OCI-LY7 (cell line): ENCODE results near the gene TRIM69. TPM values are rescaled to one million over a fixed set of nuclear protein-coding genes. Genes with fewer than 3 reads are reported as not detected.

Source experiments
- BruUV-seq: library from RNA; stranded (reverse); fragments of 400-500 nt; replicated peaks from 2 replicates; lab custom pipeline; 2021; lab: Mats Ljungman, UMichigan
- CTCF ChIA-PET: fragments of 300-600 bp; sonication (Branson Sonifier 250); formaldehyde crosslinking; loops from one replicate; lab custom pipeline; 2022; ENCODE audit warnings: antibody characterized with exemption; ENCODE audit not compliant: unreplicated experiment; lab: Charles Lee
- POLR2A ChIA-PET: fragments of 300-600 bp; sonication (Branson Sonifier 250); formaldehyde crosslinking; loops from one replicate; lab custom pipeline; 2022; ENCODE audit warnings: antibody characterized with exemption; lab: Charles Lee
- DNase-seq: peaks from one replicate; pipeline ENCODE4 v3.0.0-alpha.2; 2015; ENCODE audit warnings: low spot score
- H2AFZ ChIP-seq: fragments of 200-600 bp; sonication (generic), shearing (Covaris generic); 2 replicates; pipeline ENCODE4 v1.6.1; 2014; ENCODE audit warnings: mild to moderate bottlenecking, antibody characterized with exemption, low read length, moderate library complexity
- H3K27ac ChIP-seq: fragments of 200-600 bp; sonication (generic); 2 replicates; pipeline ENCODE4 v1.5.1; 2014; ENCODE audit warnings: mixed run types, low read depth, mild to moderate bottlenecking, moderate library complexity, low read length, inconsistent platforms; ENCODE audit not compliant: poor library complexity, severe bottlenecking
- H3K36me3 ChIP-seq: fragments of 200-600 bp; sonication (generic); 2 replicates; pipeline ENCODE4 v1.6.1; 2014; ENCODE audit warnings: mild to moderate bottlenecking, antibody characterized with exemption, low read length, moderate library complexity, mixed read lengths; ENCODE audit not compliant: insufficient read depth
- H3K4me1 ChIP-seq: fragments of 200-600 bp; sonication (generic); 2 replicates; pipeline ENCODE4 v1.5.1; 2014; ENCODE audit warnings: mild to moderate bottlenecking, low read length; ENCODE audit not compliant: insufficient read depth, poor library complexity, severe bottlenecking
- H3K4me2 ChIP-seq: fragments of 200-600 bp; sonication (generic); 2 replicates; pipeline ENCODE4 v1.6.1; 2014; ENCODE audit warnings: mild to moderate bottlenecking, low read length
- H3K4me3 ChIP-seq: fragments of 200-600 bp; sonication (generic); 2 replicates; pipeline ENCODE4 v1.5.1; 2014; ENCODE audit warnings: mild to moderate bottlenecking, low read depth, low read length; ENCODE audit not compliant: poor library complexity, severe bottlenecking
- H3K79me2 ChIP-seq: fragments of 200-600 bp; sonication (generic); 2 replicates; pipeline ENCODE4 v1.6.1; 2016; ENCODE audit warnings: low read depth, mild to moderate bottlenecking, low read length, moderate library complexity, mixed read lengths; ENCODE audit not compliant: insufficient read depth
- H3K9me2 ChIP-seq: fragments of 200-600 bp; sonication (generic); 2 replicates; pipeline ENCODE4 v1.6.1; 2016; ENCODE audit warnings: mild to moderate bottlenecking, low read length, mixed read lengths; ENCODE audit not compliant: insufficient read depth
- H3K9me3 ChIP-seq: fragments of 200-600 bp; sonication (generic); 2 replicates; pipeline ENCODE4 v1.6.1; 2014; ENCODE audit warnings: mild to moderate bottlenecking, mixed run types, low read length, mixed read lengths
- H4K20me1 ChIP-seq: fragments of 200-600 bp; sonication (generic); 2 replicates; pipeline ENCODE4 v1.6.1; 2014; ENCODE audit warnings: mild to moderate bottlenecking, antibody characterized with exemption, low read length, moderate library complexity, mixed read lengths; ENCODE audit not compliant: insufficient read depth
- CTCF ChIP-seq: fragments of 200-600 bp; sonication (generic); conservative IDR thresholded peaks from 2 replicates; pipeline ENCODE4 v1.5.1; 2014; ENCODE audit warnings: mild to moderate bottlenecking, antibody characterized with exemption, low read length, moderate library complexity, mixed read lengths
- EZH2phosphoT487 ChIP-seq: fragments of 200-600 bp; sonication (generic); IDR thresholded peaks from 2 replicates; pipeline ENCODE4 v1.6.1; 2018; ENCODE audit warnings: low read depth, borderline replicate concordance, mild to moderate bottlenecking, mixed run types, antibody characterized with exemption, low read length, moderate library complexity, mixed read lengths
- intact Hi-C: fragments of 100-400 bp; cut with micrococcal nuclease; formaldehyde crosslinking; loops from one replicate; pipeline ENCODE4 v1.10.0; 2022; ENCODE audit not compliant: unreplicated experiment
- total RNA-seq, 2 experiments: library from RNA; depleted of rRNA in 1 of 2; stranded (reverse); fragments of >200 nt in 1 of 2; shearing (Covaris generic) in 1 of 2; gene quantifications; 2 replicates each; pipeline ENCODE4 v1.2.3, GENCODE V29; 2014 to 2022

The TRIM69 gene
- total RNA-seq, 2 experiments from 2014 or later = 16.3 to 33.7 TPM

GRCh38 chr15:44692659-44693058, 43.7 kb upstream of the TRIM69 start:
- no peaks in the 10 kb centered on the region for H3K79me2 ChIP-seq
- H4K20me1 ChIP-seq = no peaks in the 10 kb centered on the region
- H2AFZ ChIP-seq = no peak overlapping the region
- H3K9me3 ChIP-seq = no peaks in the 10 kb centered on the region
- DNase-seq = no peak
- TF ChIP-seq EZH2phosphoT487 (no peak), CTCF (no peak)
- intact Hi-C loops = no loop called here
- ChIA-PET CTCF (no interaction called here), POLR2A (no interaction called here)
- no peaks in the 10 kb centered on the region for H3K36me3 ChIP-seq
- no peaks in the 10 kb centered on the region for H3K4me1 ChIP-seq
- H3K9me2 ChIP-seq = no peaks in the 10 kb centered on the region
- no peak overlapping the region for H3K4me2 ChIP-seq
- H3K27ac ChIP-seq = no peak overlapping the region
- BruUV-seq = no TSS peak
- no peak overlapping the region for H3K4me3 ChIP-seq

DNA sequence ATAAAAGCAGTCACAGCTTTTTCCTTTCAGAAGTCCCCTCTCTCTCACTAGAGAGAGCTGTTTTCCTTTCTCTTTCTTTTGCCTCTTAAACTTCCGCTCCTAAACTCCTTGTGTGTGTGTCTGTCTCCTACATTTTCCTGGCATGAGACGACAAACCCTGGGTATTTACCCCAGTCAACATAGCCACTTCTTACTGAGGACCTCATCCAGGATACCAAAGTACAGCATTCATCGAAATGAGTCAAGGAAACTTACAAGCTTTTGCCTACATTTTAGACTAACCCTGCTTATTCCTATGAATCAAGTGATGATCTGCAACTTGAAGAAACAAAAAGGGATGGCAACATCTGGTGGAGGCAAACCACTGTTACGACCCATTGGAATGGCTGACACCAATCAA, 41.9 kb upstream of the TRIM69 start:
- Histone ChIP-seq H3K9me3 (no peaks in the 10 kb centered on the region), H3K79me2 (no peaks in the 10 kb centered on the region), H3K4me3 (no peak overlapping the region), H3K27ac (no peak overlapping the region), H4K20me1 (no peaks in the 10 kb centered on the region), H2AFZ (no peak overlapping the region), H3K4me1 (no peaks in the 10 kb centered on the region), H3K4me2 (no peak overlapping the region), H3K9me2 (no peaks in the 10 kb centered on the region), H3K36me3 (no peaks in the 10 kb centered on the region)
- TF ChIP-seq EZH2phosphoT487 (no peak), CTCF (no peak)
- intact Hi-C loops = no loop called here
- POLR2A ChIA-PET = interaction anchor here (2.0 kb wide), 1 partner anchor 10 kb away, joined by 11 read pairs; no protein-coding TSS in a partner anchor
- DNase-seq = no peak
- BruUV-seq = no TSS peak
- CTCF ChIA-PET = no interaction called here

- Histone ChIP-seq H3K4me1 (no peaks in the 10 kb centered on the region), H3K36me3 (no peaks in the 10 kb centered on the region), H3K27ac (no peak overlapping the region), H2AFZ (no peak overlapping the region), H4K20me1 (no peaks in the 10 kb centered on the region), H3K4me2 (no peak overlapping the region), H3K9me2 (no peaks in the 10 kb centered on the region), H3K9me3 (no peaks in the 10 kb centered on the region), H3K4me3 (no peak overlapping the region), H3K79me2 (no peaks in the 10 kb centered on the region)
- no TSS peak for BruUV-seq
- POLR2A ChIA-PET = interaction anchor here (1.0 to 2.0 kb wide), 3 partner anchors 11 to 41 kb away, joined by 4 to 11 read pairs (median 5); partner anchors contain the start of gene TRIM69
- TF ChIP-seq EZH2phosphoT487 (no peak), CTCF (no peak)
- intact Hi-C loops = no loop called here
- CTCF ChIA-PET = no interaction called here
- DNase-seq = no peak
Observed at GRCh38 chr15:44695294-44695693, 41.0 kb upstream of the TRIM69 start.
